Stimulated activated CD4-positive, alpha-beta T cell treated with anti-CD3 and anti-CD28 coated beads, Interleukin-15, amount 100 ng/mL, for 24 hours (primary cell): ENCODE data around the gene SNX7.

Experiments used
- DNase-seq: peaks from one replicate; pipeline ENCODE4 v3.0.0-alpha.2; 2020

Gene SNX7

DNA sequence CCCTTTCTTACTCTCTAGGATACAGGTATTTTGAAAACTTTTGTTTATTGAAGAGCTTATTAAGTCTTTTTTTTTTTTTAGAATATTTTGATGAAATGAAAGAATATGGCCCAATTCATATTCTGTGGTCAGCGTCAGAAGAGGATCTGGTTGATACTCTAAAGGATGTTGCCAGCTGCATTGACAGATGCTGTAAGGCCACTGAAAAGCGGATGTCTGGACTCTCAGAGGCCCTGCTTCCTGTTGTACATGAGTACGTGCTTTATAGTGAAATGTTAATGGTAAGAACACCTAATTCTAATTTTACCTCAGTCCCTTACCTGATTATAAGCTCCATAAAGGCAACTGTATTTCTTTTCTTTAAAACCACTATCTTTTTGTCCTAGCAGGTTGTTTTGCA, 37.1 kb downstream of the SNX7 start:
- no peak for DNase-seq

- no peak for DNase-seq
Observed at GRCh38 chr1:98700228-98700627, 38.7 kb downstream of the SNX7 start.

DNA sequence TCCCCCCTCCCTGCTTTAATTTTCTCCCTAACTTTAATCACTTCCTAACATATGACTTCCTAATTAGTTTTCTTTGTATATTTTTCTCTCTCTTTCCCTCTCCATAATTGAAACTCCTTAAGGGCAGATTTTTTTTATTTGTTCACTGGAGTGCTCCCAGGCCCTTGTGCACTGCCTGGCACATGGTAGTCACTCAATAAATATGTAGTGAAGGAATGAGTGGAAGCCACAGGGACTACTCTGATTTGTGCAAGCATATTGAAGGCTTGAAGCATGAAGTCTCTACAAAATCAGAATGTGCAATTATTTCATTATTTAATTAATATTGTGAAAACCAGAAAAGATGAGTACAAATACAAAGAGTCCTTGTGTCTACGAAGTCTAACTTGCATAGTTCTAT, 41.5 kb downstream of the SNX7 start:
- DNase-seq = no peak

DNA sequence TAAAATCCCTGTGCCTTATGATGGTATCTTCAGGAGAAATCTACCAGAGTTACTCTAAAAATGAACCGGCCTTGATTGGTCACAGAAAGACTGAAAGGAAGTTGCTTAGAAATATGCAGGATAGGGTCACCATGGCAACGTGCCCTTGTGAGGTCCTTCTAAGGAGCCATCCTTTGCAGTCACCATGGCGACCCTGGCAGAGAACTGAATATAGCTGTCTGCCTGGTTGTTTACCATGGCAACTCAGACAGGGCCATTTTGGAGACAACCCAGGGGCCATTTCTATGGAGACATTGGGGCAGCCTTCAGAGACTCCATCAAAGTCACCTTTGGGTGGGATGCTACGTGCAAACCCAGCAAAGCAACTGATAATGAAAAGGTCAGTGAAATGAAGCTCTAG, 43.0 kb downstream of the SNX7 start:
- DNase-seq = no peak

DNA sequence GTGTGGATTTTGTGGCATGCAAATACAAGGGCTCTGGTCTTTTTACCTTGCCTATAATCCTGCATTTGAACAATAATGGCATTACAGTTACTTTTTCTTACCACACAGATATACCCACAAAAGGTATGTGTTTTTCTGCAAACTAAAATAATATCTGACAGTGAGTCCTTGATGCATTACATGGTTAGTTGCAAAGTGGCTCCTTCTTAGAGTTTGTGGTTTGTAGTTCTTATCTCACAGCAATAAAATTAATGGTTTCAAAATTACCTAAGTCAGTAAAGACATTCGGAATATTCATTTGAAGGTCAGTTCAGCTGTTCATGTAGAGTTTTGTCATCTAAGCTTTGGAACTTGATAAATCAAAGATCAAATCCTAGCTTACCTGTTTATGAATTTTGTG, 43.5 kb downstream of the SNX7 start:
- no peak for DNase-seq

DNA sequence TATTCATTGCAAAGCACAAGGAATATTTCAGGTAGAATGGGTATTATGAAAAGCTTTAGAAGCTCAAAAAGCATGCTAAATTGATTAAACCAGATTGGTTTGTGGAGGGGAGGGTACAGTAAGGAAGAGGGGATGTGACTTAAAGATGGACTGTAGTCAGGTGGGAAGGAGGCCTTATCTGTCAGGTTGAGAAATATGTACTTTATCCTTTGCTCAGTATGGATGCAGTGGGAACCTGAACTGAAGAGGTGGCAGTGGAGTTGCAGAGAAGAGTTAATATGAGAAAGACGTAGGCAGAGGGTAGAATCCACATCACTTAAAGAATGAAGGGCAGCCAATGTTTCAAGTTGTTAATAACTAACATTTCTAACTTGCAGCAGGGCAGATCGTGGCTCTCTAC, 44.1 kb downstream of the SNX7 start:
- DNase-seq = no peak

GRCh38 chr1:98706173-98706843, 44.8 kb downstream of the SNX7 start:
- no peak for DNase-seq

DNA sequence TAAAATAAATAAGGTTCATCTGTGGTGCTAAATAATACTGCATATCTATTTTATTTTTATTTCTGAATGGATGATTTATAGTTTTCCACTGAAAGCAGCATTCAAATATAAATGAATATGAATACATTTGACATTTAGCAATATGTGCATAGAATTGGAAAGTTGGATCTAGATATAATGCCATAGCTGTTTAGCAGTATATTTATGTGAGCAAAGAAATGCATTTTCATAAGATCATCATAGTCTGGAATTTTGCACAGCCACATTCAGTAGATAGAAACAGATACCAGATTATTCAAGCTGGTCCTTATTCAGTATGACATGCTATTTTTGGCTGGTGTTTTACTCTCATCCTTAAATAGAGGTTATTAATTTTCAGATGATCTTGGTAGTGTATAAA, 46.0 kb downstream of the SNX7 start:
- DNase-seq = no peak

DNA sequence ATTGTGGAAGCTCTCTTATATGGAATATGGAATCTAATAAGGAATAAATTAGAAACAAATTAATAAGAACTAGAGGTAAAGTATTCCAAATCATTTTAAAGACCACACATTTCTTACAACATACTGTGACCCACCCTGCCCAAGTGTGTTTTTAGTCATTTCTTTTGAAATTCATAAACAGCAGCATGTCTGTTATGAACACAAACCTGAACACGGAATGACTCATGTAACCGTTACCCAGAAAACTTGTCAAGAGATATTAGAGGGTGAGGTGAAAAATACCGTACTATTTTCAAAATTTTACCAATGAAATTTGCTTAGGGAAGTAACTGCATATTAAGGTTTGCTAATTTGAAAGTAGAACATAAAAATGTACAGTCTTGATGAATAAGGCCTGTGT, 48.4 kb downstream of the SNX7 start:
- no peak for DNase-seq

DNA sequence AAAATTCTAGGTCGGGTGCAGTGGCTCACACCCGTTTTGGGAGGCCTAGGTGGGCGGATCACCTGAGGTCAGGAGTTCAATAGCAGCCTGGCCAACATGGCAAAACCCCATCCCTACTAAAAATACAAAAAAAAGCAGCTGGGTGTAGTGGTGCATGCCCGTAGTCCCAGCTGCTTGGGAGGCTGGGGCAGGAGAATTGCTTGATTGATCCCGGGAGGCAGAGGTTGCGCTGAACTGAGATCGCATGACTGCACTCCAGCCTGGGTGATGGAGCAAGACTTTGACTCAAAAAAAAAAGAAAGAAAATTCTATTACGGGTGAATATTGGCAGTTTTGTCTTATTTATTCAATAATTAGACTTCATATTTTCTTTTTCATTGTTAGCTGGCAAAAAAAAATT, 62.1 kb downstream of the SNX7 start:
- no peak for DNase-seq

- no peak for DNase-seq
Observed at GRCh38 chr1:98732985-98733781, 71.7 kb downstream of the SNX7 start.

DNA sequence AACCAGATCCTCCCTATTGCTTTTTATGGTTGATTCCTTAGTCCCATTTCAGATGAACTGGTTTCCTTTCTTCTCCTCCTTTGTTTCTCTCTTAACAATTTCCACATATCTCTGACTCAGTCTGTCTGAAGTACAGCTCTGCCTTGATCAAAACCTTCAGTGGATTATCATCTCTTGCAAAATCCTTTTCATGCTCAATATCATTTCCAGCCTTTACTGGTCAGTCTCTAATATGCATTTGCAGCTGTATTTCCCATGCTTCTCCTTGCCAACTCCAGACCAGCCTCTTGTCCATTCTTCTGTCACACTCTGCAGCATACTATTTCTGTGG, 72.2 kb downstream of the SNX7 start:
- DNase-seq = no peak

- DNase-seq = no peak
Observed at GRCh38 chr1:98735756-98736155, 74.2 kb downstream of the SNX7 start.

DNA sequence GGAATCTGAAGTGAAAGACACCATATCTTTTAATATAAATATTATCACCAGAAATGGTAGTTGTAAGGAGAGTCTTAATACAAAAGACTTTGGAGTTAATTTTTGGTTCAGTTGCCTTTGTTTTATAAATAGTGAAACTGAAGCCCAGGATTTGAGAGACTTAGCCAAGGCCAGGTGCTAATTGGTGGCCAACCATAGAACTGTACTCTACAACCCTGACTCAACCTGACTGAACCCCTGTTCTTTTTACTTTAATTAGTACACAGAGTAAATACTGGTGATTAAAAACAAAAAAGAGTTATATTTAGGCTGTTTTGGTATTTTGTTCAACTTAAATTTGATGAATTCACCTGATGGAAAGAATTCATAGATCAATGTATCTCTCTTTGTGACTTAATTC, 76.3 kb downstream of the SNX7 start:
- DNase-seq = no peak

- DNase-seq = no peak
Observed at GRCh38 chr1:98739762-98740161, 78.2 kb downstream of the SNX7 start.

DNA sequence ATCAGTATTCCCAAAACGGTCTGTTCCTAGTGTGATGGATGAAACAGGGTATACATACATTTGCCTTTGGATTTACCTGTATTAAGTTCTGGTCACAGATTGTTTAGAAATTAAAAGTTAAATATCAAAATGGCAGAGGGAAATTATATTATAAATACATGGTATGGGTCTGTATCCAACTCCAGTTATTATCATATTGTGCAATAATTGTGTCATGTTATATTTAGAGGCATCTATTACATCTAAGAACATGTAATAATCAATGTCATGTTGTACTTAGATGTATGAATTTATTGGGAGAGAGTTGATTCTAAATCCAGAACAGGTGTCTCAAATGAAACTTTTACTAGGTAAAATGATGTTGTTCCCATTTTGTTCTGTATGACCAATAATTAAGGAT, 79.6 kb downstream of the SNX7 start:
- no peak for DNase-seq

DNA sequence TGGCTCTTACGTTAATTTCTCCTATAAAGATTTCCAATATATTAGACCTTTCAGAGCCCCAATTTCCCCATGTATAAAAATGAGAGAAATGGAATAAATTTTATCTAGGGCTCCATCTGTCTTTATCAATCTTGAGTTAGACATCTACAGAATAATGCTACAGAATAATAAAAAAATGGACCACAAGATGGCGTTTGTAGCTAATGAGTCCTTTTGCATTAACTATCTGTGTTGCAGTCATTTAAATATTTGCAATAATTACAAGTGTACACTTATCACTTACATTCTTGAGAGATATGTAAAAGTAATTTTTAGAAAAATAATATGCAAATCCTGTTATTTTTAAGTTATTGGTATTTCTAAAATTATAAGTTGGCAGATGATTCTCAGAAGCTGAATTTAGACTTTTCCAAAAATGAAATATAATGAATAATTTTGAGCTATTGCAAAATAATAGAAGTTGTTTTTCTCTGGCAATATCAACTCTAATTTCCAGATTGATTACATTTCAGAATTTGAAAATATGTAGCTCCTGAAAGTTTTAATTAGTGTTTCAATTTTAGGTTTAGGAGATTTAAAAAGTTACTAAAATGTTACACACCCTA, 87.7 kb downstream of the SNX7 start:
- no peak for DNase-seq

- DNase-seq = no peak
Observed at GRCh38 chr1:98754176-98754575, 92.7 kb downstream of the SNX7 start.

DNA sequence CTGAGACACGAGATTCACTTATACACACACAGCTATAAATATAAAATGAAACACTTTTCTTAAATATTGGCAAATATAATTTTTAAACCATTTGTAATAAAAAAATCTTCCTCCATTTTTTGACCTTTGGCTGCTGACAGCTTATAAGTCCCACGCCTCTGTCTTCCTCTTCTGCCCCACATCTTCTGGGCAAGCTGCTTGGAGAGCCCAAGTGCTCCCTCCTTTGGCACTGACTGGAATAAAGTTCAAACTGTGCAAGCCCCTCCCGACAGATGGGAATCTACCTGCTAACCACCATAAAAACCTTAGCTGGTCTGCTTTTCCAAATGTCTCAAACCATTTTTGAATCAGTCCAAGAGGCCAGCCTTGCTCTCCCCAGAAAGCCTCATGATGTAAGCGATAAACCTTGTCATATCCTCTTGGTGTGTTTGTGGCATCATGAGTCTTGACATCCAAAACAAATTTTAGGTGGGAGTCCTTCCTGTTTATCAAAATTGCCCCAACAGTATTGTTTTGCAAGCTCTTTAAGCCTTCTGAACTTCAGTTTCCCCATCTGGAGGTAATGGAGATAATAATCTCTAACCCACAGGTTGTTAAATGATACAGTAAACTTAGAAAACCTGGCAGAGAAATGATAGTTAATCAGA, 99.8 kb downstream of the SNX7 start:
- DNase-seq = no peak

DNA sequence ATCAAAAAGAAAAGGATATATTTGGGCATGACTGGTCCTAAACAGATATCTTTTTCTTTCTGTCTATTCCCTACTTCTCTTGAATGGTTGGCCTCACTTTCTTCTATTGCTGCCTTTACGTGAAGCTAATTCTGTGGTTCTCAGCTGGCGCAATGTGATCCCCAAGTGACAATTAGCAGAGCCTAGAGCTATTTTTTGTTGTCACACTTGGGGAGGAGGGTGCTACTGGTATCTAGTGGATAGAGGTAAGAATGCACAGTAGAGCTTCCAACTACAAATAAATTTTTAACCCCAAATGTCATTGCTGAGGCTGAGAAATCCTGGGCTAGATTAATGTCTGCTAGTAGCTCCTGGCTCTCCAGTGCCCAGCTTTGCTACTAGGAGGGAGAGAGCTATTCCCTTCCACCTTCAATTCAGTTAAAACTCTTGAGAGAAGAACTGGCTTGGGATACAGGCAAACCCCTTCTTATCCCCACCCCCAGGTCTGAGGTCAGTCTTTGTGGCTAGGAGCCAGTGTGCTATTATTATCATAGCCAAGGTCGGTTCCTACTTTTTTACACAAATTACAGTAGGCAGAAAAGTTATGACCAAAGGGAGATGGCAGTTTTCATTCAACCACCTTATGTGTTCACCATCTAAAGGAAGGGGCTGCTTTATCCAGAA, 102.1 kb downstream of the SNX7 start:
- DNase-seq = no peak

DNA sequence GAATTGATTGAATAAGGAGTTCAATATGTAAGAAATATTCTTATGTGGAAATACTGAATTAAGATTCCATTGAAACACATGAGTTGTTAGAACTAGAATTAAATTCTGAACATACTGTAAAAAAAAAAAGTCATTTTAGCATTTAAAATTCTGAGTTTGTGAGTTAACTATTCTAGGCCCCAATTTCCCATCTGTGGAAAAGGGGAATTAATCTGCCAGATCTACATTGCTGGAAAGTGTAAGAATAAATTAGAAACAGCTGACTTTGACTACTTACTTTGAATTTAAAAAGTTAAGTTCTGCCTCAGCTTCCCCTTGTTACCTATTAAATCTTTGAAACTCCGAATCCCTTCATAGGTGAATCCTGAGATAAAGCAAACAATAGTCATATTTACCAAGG, 103.0 kb downstream of the SNX7 start:
- DNase-seq = no peak

DNA sequence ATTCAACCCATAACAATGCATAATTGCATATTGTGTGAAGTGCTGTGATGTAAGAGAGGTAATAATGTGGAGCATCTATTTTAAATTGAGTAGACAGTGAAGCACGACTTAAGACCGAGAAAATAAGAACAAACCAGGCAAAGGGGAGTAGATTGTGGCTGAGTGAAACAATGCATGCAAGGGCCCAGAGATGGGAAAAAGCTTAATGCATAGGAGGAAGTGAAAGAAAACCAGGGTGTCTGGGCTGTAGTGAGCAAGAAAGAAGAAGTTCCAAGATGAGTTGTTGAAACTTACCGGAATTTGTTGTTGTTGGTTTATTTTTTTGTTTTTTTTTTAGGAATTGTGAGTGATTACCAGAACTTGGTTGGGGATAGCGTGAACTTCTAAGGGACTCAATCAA, 104.7 kb downstream of the SNX7 start:
- no peak for DNase-seq

DNA sequence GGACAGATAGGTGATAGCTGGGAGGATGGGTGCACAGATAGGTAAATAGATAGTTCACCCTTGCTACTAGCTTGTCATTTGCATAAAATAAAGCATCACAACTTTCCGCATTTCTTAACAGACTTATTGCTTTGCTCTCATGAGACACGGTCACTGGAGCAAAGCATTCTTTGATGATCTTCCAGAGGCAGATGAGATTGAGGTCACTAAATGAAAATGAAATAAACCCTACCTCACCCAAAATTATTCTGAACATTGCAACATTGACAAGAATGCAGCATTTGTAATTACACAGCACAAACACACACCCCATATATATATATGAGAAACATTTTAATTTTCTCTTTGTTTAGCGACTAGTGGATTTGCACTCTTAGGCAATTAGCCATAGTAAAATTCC, 107.6 kb downstream of the SNX7 start:
- DNase-seq = no peak

DNA sequence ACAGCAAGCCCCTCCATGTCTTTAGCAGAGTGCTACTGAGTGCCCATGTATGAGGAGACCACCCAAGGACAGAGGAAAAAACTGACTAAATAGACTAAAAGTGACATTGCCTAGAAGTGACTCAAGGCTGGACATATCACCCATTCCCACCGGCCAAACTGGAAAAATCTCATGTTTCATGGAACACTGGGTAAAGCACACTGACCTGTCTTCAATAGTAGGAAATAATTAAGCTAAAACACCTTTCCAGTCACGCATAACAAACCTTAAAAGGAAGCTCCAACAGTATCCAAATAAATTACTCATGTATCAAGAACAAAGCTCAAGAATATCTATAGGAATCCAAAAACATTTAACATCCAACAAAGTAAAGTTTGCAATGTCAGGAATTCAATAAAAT, 120.4 kb downstream of the SNX7 start:
- DNase-seq = no peak
